ENCODE measurements around the gene NCR1. TPM values are rescaled to one million over a fixed set of nuclear protein-coding genes. Genes with fewer than 3 reads are reported as not detected.
A peak's percentile ranks its signal among the peaks of the same experiment; 100 is the strongest.
"Not testable (repeated sequence)": the region's sequence is repeated elsewhere in the genome, so short reads cannot be mapped to it uniquely, and the experiment has no call there.

NCR1 gene
- under 1 TPM in 7 of 10 donors, not detected in 3; 0.11 to 0.68 (median 0.40) TPM for polyA plus RNA-seq (ENCODE audit: insufficient read length in 10 of 10)
- long read RNA-seq, donor 1: 0 reads
- long read RNA-seq, donor 2: 0 reads
- long read RNA-seq, donor 3: 0 reads
- long read RNA-seq, donor 4: 0 reads
- long read RNA-seq, donor 5: 0 reads
- long read RNA-seq, donor 6: 0 reads
- long read RNA-seq, donor 7: 0 reads
- long read RNA-seq, donor 8: 0 reads
- long read RNA-seq, donor 9: 0 reads

- DNase-seq: no peak
These were observed at the start of gene NCR1 for GRCh38 chr19:54905803-54906511. Gene NCR1 (plus strand): TSS chr19:54906148. CDS start chr19:54906188, 40 bp downstream.

- not testable (repeated sequence) for DNase-seq
These were observed 47.5 kb upstream of the NCR1 start for GRCh38 chr19:54858476-54858875.

- DNase-seq: not testable (repeated sequence)
These were observed 46.5 kb upstream of the NCR1 start for GRCh38 chr19:54859421-54859820.

GRCh38 chr19:54863459-54863858 is 42.5 kb upstream of the NCR1 start:
- DNase-seq: not testable (repeated sequence)

GRCh38 chr19:54871696-54872095 is 34.3 kb upstream of the NCR1 start:
- no peak for DNase-seq

- DNase-seq: peak in 1 of 3 donors; percentile 12
These were observed 32.0 kb upstream of the NCR1 start, which contains the start of gene FCAR for GRCh38 chr19:54873990-54874389. Gene FCAR (plus strand): TSS chr19:54874235. CDS start chr19:54874290, 55 bp downstream.

GRCh38 chr19:54875506-54875905 is 30.4 kb upstream of the NCR1 start:
- DNase-seq: peak in 1 of 3 donors; percentile 7

- DNase-seq: no peak
These were observed 28.5 kb upstream of the NCR1 start for GRCh38 chr19:54877471-54877870.

GRCh38 chr19:54881884-54882283 is 24.1 kb upstream of the NCR1 start:
- DNase-seq: no peak

GRCh38 chr19:54882758-54883157 is 23.2 kb upstream of the NCR1 start:
- no peak for DNase-seq

GRCh38 chr19:54883228-54883627 is 22.7 kb upstream of the NCR1 start:
- no peak for DNase-seq

- no peak for DNase-seq
These were observed 17.7 kb upstream of the NCR1 start for GRCh38 chr19:54888239-54888638.

GRCh38 chr19:54889566-54889965 is 16.4 kb upstream of the NCR1 start:
- no peak for DNase-seq

- no peak for DNase-seq
These were observed 12.5 kb upstream of the NCR1 start for GRCh38 chr19:54893406-54893805.

- DNase-seq: not testable (repeated sequence)
These were observed 11.8 kb upstream of the NCR1 start for GRCh38 chr19:54894106-54894505.

- no peak for DNase-seq
These were observed 9.9 kb upstream of the NCR1 start for GRCh38 chr19:54896036-54896435.

- not testable (repeated sequence) for DNase-seq
These were observed 7.3 kb upstream of the NCR1 start for GRCh38 chr19:54898685-54899084.

- DNase-seq: not testable (repeated sequence)
These were observed 6.3 kb upstream of the NCR1 start for GRCh38 chr19:54899646-54900045.

GRCh38 chr19:54901153-54901552 is 4.8 kb upstream of the NCR1 start:
- DNase-seq: not testable (repeated sequence)

- no peak for DNase-seq
These were observed 3.9 kb upstream of the NCR1 start for GRCh38 chr19:54902061-54902460.

GRCh38 chr19:54903303-54903702 is 2.6 kb upstream of the NCR1 start:
- no peak for DNase-seq

- DNase-seq: not testable (repeated sequence)
These were observed 1.7 kb upstream of the NCR1 start for GRCh38 chr19:54904261-54904660.

- no peak for DNase-seq
These were observed 536 bp upstream of the NCR1 start for GRCh38 chr19:54905421-54905802.
